ENCODE results near the gene SLC1A2. TPM values are rescaled to one million over a fixed set of nuclear protein-coding genes. Genes with fewer than 3 reads are reported as not detected.

SLC1A2 gene
- total RNA-seq, 1 donor from 2014 or later: 0.25 TPM

GRCh38 chr11:35337914-35338305, 81.4 kb downstream of the SLC1A2 start:
- Histone ChIP-seq H4K20me1 (ENCODE audit: insufficient read depth, low read length) (no peaks in the 10 kb centered on the region), H3K4me2 (ENCODE audit: low read length) (no peak overlapping the region), H3K9ac (ENCODE audit: low read length) (no peak overlapping the region), H3K36me3 (ENCODE audit: insufficient read depth, low read length) (no peaks in the 10 kb centered on the region), H2AFZ (ENCODE audit: low read depth, low read length) (no peak overlapping the region), H3K4me1 (ENCODE audit: insufficient read depth, low read length) (peaks cover 18% of the 10 kb centered on the region), H3K27me3 (ENCODE audit: insufficient read depth, low read length) (no peaks in the 10 kb centered on the region), H3K9me3 (ENCODE audit: insufficient read depth, low read depth, low read length) (no peaks in the 10 kb centered on the region), H3K27ac (ENCODE audit: low read depth, low read length) (peak overlapping the region; percentile 95), H3K79me2 (ENCODE audit: insufficient read depth, low read length) (no peaks in the 10 kb centered on the region), H3K4me3 (ENCODE audit: insufficient read depth, low read depth, low read length) (no peak overlapping the region)
- no peak overlapping the region for H3K27ac Mint-ChIP-seq (ENCODE audit: unreplicated experiment)
- H3K36me3 Mint-ChIP-seq (ENCODE audit: low read depth, unreplicated experiment): no peaks in the 10 kb centered on the region
- DNase-seq (ENCODE audit: low read depth): no peak
- no peak for FAIRE-seq
- no peak overlapping the region for H3K4me3 Mint-ChIP-seq (ENCODE audit: unreplicated experiment)
- peaks cover 3% of the 10 kb centered on the region for H3K9me3 Mint-ChIP-seq (ENCODE audit: unreplicated experiment)
- no peaks in the 10 kb centered on the region for H3K27me3 Mint-ChIP-seq (ENCODE audit: low read depth, unreplicated experiment)
- peaks cover 18% of the 10 kb centered on the region for H3K4me1 Mint-ChIP-seq (ENCODE audit: low read depth, unreplicated experiment)
- TF ChIP-seq CTCF (IDR thresholded peaks at IDR 0.05; ENCODE audit: insufficient read depth, low read depth, low read length) (no peak), EZH2 (IDR thresholded peaks at IDR 0.05; ENCODE audit: insufficient read depth, low read length) (no peak)

GRCh38 chr11:35337136-35337913, 82.0 kb downstream of the SLC1A2 start:
- peak overlapping the region; percentile 71 for H3K9ac ChIP-seq (ENCODE audit: low read length)
- peaks cover 18% of the 10 kb centered on the region for H3K4me1 Mint-ChIP-seq (ENCODE audit: low read depth, unreplicated experiment)
- peak; percentile 99 for FAIRE-seq

More at GRCh38 chr11:35337136-35337913, 82.0 kb downstream of the SLC1A2 start:
- Histone ChIP-seq H3K4me1 (ENCODE audit: insufficient read depth, low read length) (peaks cover 18% of the 10 kb centered on the region), H3K36me3 (ENCODE audit: insufficient read depth, low read length) (no peaks in the 10 kb centered on the region), H3K79me2 (ENCODE audit: insufficient read depth, low read length) (no peaks in the 10 kb centered on the region), H3K27ac (ENCODE audit: low read depth, low read length) (peak overlapping the region; percentile 95), H3K27me3 (ENCODE audit: insufficient read depth, low read length) (no peaks in the 10 kb centered on the region), H3K4me3 (ENCODE audit: insufficient read depth, low read depth, low read length) (no peak overlapping the region), H2AFZ (ENCODE audit: low read depth, low read length) (peak overlapping the region; percentile 43), H4K20me1 (ENCODE audit: insufficient read depth, low read length) (no peaks in the 10 kb centered on the region), H3K9me3 (ENCODE audit: insufficient read depth, low read depth, low read length) (no peaks in the 10 kb centered on the region), H3K4me2 (ENCODE audit: low read length) (peak overlapping the region; percentile 75)
- Mint-ChIP-seq H3K4me3 (ENCODE audit: unreplicated experiment) (no peak overlapping the region), H3K27me3 (ENCODE audit: low read depth, unreplicated experiment) (no peaks in the 10 kb centered on the region), H3K9me3 (ENCODE audit: unreplicated experiment) (peaks cover 7% of the 10 kb centered on the region), H3K36me3 (ENCODE audit: low read depth, unreplicated experiment) (no peaks in the 10 kb centered on the region), H3K27ac (ENCODE audit: unreplicated experiment) (peak overlapping the region; percentile 92)
- DNase-seq (ENCODE audit: low read depth): peak; percentile 99
- TF ChIP-seq CTCF (IDR thresholded peaks at IDR 0.05; ENCODE audit: insufficient read depth, low read depth, low read length): no peak
- TF ChIP-seq EZH2 (IDR thresholded peaks at IDR 0.05; ENCODE audit: insufficient read depth, low read length): no peak
